Ascending aorta (tissue), 2 donors: ENCODE results near the gene FNIP2. TPM values are rescaled to one million over a fixed set of nuclear protein-coding genes. Genes with fewer than 3 reads are reported as not detected.

Experiments used
- DNase-seq, 2 donors: peaks; one replicate each; pipeline ENCODE4 v3.0.0-alpha.2; 2019; ENCODE audit warnings: low spot score in 2 of 2
- H3K27ac ChIP-seq, 2 donors: fragments of 200-600 bp; sonication (generic); one replicate each; pipeline ENCODE4 v1.5.1; 2016 to 2017; ENCODE audit warnings: mild to moderate bottlenecking in 1 of 2
- H3K27me3 ChIP-seq: fragments of 200-600 bp; sonication (generic); one replicate; pipeline ENCODE4 v1.5.1; 2017
- H3K36me3 ChIP-seq, 2 donors: fragments of 200-600 bp; sonication (generic); one replicate each; pipeline ENCODE4 v1.5.1; 2016
- H3K4me1 ChIP-seq, 2 donors: fragments of 200-600 bp; sonication (generic); one replicate each; pipeline ENCODE4 v1.5.1; 2016 to 2017; ENCODE audit warnings: mild to moderate bottlenecking in 1 of 2
- H3K4me3 ChIP-seq, 2 donors: fragments of 200-600 bp; sonication (generic); one replicate each; pipeline ENCODE4 v1.5.1; 2016 to 2017; ENCODE audit warnings: mild to moderate bottlenecking in 1 of 2
- H3K9me3 ChIP-seq, 2 donors: fragments of 200-600 bp; sonication (generic); one replicate each; pipeline ENCODE4 v1.5.1; 2016
- intact Hi-C: fragments of 100-400 bp; cut with DNase I; formaldehyde crosslinking; loops from one replicate; pipeline ENCODE4 v1.15.1; 2023
- total RNA-seq: library from RNA; depleted of rRNA; stranded (reverse); fragments of >200 nt; gene quantifications from one replicate; pipeline ENCODE4 v1.1.0, GENCODE V29; 2016
- TF ChIP-seq, protein P1 (sequence below), 3 experiments: fragments of 200-600 bp in 2 of 3; fragments of 450-650 bp in 1 of 3; sonication (generic) in 2 of 3; IDR thresholded peaks; one replicate each; pipeline ENCODE4 v1.5.1; 2016 to 2019; ENCODE audit warnings: antibody characterized with exemption in 3 of 3, mild to moderate bottlenecking in 1 of 3, moderate library complexity in 1 of 3

FNIP2 gene
- total RNA-seq, 1 donor from 2014 or later, result 44.1 TPM

DNA sequence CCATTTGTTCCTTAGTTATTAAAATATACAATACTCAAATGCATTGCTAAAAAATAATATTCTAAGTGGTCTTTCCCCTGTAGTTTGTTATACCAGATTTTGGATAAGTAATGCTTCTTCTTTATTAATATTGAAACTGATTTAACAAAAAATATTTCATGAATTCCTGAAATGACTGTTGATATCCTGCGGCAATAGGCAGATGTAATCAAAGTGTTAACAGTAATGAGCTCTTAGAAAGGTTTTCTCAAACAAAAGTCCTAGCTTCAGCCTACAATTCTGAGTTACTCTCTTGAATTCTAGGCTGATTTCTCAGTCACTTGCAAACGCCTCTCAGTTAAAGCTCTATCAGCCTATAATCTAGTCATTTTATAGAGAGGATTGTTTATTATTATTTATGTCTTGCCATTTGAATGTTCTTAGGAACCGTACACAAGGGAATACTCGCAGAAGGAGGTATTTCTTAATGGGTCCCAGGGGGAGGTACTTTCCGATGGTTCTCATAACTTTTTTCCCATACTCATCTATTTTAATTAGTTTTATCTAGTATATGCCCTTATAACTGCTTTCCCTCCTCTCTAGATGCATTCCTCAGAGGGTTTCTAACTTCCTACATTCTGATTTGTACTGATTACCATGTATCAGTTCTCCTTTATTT lies 96.8 kb downstream of the FNIP2 start:
- H3K4me1 ChIP-seq, result peaks cover 5 to 14% of the 10 kb centered on the region in 2 donors
- no peaks in the 10 kb centered on the region for H3K27me3 ChIP-seq
- DNase-seq, result no peak
- TF ChIP-seq, protein P1, sequence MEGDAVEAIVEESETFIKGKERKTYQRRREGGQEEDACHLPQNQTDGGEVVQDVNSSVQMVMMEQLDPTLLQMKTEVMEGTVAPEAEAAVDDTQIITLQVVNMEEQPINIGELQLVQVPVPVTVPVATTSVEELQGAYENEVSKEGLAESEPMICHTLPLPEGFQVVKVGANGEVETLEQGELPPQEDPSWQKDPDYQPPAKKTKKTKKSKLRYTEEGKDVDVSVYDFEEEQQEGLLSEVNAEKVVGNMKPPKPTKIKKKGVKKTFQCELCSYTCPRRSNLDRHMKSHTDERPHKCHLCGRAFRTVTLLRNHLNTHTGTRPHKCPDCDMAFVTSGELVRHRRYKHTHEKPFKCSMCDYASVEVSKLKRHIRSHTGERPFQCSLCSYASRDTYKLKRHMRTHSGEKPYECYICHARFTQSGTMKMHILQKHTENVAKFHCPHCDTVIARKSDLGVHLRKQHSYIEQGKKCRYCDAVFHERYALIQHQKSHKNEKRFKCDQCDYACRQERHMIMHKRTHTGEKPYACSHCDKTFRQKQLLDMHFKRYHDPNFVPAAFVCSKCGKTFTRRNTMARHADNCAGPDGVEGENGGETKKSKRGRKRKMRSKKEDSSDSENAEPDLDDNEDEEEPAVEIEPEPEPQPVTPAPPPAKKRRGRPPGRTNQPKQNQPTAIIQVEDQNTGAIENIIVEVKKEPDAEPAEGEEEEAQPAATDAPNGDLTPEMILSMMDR (IDR thresholded peaks at IDR 0.05), result no peak
- no peak overlapping the region for H3K27ac ChIP-seq
- intact Hi-C loops, result no loop called here
- H3K9me3 ChIP-seq, result no peaks in the 10 kb centered on the region
- no peak overlapping the region for H3K4me3 ChIP-seq
- peaks cover 56 to 57% of the 10 kb centered on the region in 2 donors for H3K36me3 ChIP-seq

DNA sequence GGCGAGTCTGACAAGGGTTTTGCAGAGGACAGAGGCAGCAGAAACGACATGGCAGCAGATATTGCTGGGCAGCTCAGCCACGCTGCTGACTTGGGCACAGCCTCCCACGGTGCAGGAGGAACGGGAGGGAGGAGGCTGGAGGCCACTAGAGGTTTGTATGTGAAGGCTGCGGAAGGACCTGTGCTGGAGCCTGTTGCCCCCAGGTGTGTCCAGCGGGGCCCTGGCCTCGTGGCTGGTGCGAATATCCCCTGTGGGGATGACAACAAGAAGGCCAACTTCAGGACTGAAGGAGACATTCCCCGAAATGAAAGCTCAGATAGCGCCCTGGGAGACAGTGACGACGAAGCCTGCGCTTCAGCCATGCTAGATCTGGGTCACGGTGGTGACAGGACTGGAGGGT lies 100.2 kb downstream of the FNIP2 start:
- peaks cover 27 to 28% of the 10 kb centered on the region in 2 donors for H3K36me3 ChIP-seq
- H3K4me3 ChIP-seq, result no peak overlapping the region
- H3K27me3 ChIP-seq, result no peaks in the 10 kb centered on the region
- no peak for DNase-seq
- no peaks in the 10 kb centered on the region for H3K9me3 ChIP-seq
- intact Hi-C loops, result no loop called here
- TF ChIP-seq, protein P1 (IDR thresholded peaks at IDR 0.05), result no peak
- H3K27ac ChIP-seq, result peak overlapping the region in 1 of 2 donors; percentile 8
- peaks cover 5 to 24% of the 10 kb centered on the region in 2 donors for H3K4me1 ChIP-seq

DNA sequence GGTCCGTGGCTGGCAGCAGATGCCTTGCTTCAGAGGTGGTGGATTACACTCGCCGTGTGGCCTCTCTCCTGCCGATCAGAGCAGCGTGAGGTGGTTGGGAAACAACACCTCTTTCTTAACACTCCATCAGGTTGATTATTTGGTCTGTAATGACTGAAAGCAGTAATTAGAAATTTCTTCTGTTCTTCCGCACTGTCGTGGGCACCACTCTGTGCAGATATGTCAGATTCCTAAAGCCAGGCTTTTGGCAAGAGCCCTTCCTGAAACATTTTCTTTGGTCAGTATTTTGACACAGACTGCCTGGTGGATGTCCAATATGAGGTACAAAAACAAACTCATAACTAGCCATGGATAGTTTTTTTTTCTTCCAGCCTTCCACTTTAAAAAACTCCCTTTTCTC lies 100.9 kb downstream of the FNIP2 start:
- intact Hi-C loops, result loop anchor here (2.0 to 5.0 kb wide), 2 partner anchors 45 to 233 kb away; partner anchors contain the start of gene RAPGEF2
- H3K4me3 ChIP-seq, result no peak overlapping the region
- peaks cover 5 to 24% of the 10 kb centered on the region in 2 donors for H3K4me1 ChIP-seq
- no peaks in the 10 kb centered on the region for H3K9me3 ChIP-seq
- TF ChIP-seq, protein P1 (IDR thresholded peaks at IDR 0.05), result no peak
- DNase-seq, result no peak
- peaks cover 23 to 28% of the 10 kb centered on the region in 2 donors for H3K36me3 ChIP-seq
- H3K27ac ChIP-seq, result peak overlapping the region; percentile 58 to 72
- no peaks in the 10 kb centered on the region for H3K27me3 ChIP-seq

DNA sequence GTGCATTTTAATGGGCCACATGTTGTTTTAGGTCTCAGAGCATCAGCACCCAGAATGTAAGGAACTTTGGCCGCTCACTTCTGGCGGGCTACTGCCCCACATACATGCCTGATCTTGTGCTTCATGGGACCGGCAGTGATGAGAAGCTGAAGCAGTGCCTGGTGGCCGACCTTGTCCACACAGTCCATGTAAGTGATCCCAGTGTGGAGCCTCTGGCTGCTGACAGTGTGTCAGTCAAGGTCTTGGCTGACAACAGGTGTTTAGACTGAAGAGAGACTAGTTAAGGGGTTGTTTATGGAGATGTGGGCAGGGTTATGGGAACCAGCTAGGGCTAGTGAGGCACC lies 101.4 kb downstream of the FNIP2 start:
- no peaks in the 10 kb centered on the region for H3K27me3 ChIP-seq
- peak overlapping the region; percentile 58 to 72 for H3K27ac ChIP-seq
- H3K9me3 ChIP-seq, result no peaks in the 10 kb centered on the region
- TF ChIP-seq, protein P1 (IDR thresholded peaks at IDR 0.05), result no peak
- no peak for DNase-seq
- intact Hi-C loops, result loop anchor here (2.0 to 5.0 kb wide), 2 partner anchors 45 to 232 kb away; partner anchors contain the start of gene RAPGEF2
- H3K36me3 ChIP-seq, result peaks cover 23 to 28% of the 10 kb centered on the region in 2 donors
- H3K4me1 ChIP-seq, result peaks cover 5 to 24% of the 10 kb centered on the region in 2 donors
- H3K4me3 ChIP-seq, result no peak overlapping the region

DNA sequence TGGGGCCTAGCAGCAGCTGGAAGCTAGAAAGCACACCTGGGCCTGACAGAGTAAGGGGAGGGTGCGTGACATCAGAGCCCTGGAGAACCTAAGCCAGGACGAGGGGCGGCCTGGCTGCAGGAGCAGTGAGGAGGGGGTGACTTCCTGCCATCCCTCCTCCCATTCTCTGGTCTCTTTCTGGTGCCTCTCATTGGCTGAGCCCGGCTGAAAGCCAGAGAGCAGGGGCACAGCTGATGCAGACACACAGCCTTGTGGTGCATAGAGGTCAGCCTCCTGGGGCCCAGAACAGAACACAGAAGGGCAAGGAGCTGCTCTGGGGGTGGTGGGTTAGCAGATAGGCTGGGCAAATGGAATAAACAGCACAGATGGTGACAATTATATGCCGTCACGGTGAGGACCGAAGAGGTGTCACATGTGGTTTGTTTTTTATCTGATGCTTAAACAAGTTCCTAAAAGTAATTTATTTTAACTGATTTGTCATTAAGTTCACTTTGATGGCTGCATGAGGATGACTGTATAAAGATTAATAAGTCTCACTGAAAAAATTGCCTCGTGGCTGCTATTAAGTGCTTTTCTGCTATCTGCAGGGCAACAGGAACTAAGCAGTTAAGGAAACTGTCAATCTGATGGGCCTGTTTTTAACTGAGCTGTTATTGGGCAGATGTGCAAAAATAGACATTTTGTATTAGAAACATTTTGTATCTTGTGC lies 102.0 kb downstream of the FNIP2 start:
- Histone ChIP-seq H3K27ac (peak overlapping the region; percentile 58 to 72), H3K9me3 (no peaks in the 10 kb centered on the region), H3K4me1 (peaks cover 5 to 24% of the 10 kb centered on the region in 2 donors), H3K4me3 (no peak overlapping the region), H3K27me3 (no peaks in the 10 kb centered on the region), H3K36me3 (peaks cover 23 to 28% of the 10 kb centered on the region in 2 donors)
- no peak for DNase-seq
- intact Hi-C loops, result loop anchor here (2.0 to 5.0 kb wide), 2 partner anchors 44 to 232 kb away; partner anchors contain the start of gene RAPGEF2
- TF ChIP-seq, protein P1 (IDR thresholded peaks at IDR 0.05), result no peak
